ENCODE measurements around the gene ITPKB.

ITPKB gene

DNA sequence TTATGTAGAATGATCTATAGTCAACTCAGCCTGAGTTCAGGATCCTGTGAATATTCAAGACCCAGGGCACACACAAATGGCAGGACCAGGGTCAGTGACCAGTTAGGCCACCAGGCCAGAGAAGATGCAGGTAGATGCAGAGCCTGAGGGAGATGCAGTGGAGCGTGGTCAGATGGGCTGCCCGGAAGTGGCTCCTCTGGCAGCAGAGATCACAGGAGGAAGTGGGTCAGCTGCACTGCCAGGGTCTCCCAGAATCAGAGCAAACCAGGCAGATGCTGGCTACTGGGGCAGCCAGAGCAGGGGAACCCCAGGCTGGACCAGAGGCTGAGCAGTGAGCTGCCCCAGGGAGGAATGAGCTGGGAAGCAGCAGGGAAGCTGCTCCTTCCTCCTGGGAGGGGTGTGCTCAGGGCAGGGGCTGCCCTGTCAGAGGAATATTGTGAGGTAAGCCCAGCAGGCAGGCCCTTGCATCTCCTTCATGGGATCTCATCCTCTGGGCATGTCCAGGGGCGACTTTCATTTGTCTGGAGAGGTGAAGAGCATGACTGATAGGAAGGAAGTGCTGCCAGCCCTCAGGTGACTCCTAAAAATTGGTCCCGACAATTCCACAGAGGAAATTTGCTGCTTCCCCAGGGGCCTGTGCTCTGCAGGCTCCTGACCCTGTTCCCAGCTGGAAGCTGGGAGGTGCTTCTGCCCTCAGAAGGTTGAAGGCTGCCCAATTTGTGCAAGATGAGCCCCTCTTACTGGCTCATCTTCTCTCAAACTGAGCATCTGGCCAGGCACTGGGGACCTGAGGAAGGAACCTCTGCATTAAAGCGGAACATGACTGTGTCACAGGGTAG is 141.2 kb downstream of the ITPKB start:
- DNase-seq: no peak

DNA sequence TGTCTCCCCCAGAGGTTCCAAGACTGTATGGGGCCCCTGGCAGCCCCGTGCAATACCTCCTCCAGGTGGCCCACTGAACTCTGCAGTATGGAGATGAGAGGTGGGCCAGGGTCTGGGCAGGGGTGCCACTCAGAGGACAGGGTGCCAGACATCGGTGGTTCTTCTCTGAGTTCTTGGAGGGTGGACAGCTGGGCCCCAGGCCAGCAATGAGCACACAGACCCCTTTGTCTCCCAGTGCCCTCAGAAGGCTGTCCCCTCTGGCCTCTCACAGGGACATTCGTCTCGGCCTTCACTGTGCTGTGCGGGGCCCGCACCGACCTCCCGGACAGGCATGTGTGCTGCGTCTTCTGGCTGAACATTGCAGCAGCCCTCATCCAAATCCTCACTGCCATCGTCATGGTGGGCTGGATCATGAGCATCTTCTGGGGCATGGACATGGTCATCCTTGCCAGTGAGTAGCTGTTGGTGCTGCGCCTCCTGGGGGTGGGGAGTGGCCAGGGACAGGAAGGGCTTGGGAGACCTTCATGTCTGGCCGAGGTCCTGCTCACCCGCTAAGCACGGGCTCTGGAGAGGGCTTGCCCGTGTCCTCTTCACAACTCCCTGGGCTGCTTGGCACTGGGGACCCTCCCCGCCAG is 142.4 kb downstream of the ITPKB start:
- no peak for DNase-seq

GRCh38 chr1:226593541-226593940 is 145.5 kb downstream of the ITPKB start:
- no peak for DNase-seq

- DNase-seq: no peak
These were observed 148.5 kb downstream of the ITPKB start for GRCh38 chr1:226590614-226591013.

- DNase-seq: no peak
These were observed 149.9 kb downstream of the ITPKB start for GRCh38 chr1:226589008-226589733.

DNA sequence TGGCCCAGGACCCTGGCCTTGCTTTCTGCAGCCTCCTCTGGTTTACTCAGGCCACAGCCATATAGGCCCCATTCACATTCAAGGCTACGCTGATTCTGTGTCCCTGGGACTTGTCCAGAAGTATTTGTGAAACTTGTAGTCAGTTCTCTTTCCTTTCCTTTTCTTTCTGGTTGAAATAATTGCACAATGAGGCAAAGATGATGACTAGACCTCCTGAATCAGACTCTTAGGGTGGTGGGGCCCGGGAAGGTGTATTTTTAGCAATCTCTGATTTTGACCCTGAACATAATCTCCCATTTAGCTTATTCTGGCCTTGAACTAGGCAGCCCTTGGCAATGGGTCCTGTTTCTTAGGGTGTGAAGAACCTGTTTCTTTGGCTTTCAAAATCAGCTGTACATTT is 150.6 kb downstream of the ITPKB start:
- no peak for DNase-seq

DNA sequence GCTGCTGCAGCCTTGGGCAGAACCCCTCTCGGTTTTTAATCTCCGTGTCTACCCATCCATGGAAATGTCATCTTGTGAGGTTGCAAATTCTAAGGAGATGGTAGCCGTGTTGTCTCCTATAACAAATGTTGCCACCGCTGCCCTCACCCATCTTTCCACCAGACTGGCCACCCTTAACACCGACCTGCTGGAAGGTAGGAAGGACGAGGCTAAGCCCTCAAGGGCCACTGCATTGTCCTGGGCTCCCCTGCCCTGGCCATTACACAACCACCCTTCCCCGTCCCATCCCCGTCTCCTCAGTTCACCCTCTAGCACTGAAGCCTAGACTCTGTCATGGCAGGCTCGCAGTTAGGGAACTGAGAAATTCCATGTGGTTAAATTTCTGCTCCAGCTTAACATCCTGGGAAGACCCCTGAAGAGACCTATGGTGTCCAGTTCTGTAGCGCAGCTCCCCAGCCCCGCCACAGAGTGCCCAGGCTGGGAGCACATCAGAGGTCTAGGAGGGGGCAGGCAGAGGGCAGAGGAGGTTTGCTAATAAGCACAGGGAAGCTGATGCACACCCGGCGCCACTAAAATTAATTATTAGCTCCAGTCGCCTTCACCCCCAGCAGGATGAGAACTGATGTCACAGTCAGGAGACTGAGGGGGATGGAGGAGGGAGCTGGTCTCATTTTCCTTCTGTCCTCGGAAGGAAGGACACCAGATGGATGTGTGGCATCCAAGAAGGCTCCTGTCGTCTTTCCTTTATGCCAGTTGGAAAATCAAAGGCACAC is 152.2 kb downstream of the ITPKB start:
- no peak for DNase-seq

DNA sequence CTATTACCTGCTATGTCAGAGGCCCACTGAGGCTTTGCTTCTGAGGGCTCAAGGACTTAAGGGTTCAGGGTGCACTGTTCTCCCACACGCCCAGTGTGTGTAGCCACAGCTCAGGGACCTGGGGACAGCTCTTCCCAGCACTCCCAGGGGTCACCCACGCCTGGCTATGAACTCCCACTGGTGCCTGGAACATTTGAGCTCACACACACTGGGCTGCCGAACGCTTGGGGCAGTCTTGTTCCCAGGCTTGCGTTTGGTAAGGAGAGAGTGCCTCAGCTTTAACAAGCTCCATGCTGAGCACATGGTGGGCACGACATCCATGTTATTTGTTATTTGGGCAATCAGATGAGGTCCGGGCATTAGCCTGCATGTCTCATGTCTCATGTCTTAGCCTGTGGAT is 153.0 kb downstream of the ITPKB start:
- no peak for DNase-seq

DNA sequence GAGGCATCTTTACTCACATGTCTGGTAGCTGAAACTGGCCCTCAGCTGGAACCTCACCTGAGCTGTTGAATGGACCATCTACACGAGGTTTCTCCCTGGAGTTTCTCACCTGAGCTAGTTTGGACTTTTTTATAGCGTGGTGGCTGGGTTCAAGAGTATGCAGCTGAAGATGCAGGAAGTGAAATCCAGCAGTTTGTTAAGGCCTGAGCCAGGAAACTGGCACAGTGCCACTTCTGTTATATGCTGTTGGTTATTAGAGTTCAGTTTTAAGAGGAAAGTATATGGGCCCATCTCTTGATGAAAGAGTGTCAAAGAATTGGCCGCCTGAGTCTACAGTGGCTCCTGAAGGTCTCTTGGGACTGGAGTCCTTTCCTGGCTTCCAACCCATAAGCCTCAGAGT is 154.9 kb downstream of the ITPKB start:
- no peak for DNase-seq

- no peak for DNase-seq
These were observed 156.1 kb downstream of the ITPKB start for GRCh38 chr1:226582966-226583365.

Measured in activated CD4-positive, alpha-beta T cell treated with anti-CD3 and anti-CD28 coated beads, Interleukin-2, Interleukin-6, amounts not matched to agents 100 ng/mL and 50 ng/mL, durations not matched to agents 16 hours and 8 hours (primary cell).